GM13977 (cell line): ENCODE results near the gene BDKRB1.

Experiments
- DNase-seq: peaks from one replicate; pipeline ENCODE4 v3.0.0; 2012; ENCODE audit warnings: low spot score
- in situ Hi-C: fragments of 300-500 bp; cut with MboI; formaldehyde crosslinking; loops from one replicate; pipeline ENCODE4 v1.12.0; 2022; ENCODE audit warnings: low sequenced_read_pairs, low pct_unique_long_range_greater_than_20kb, mixed read lengths, inconsistent platforms; ENCODE audit not compliant: unreplicated experiment
- TF ChIP-seq, protein P1 (sequence below): IDR thresholded peaks from 2 replicates; pipeline ENCODE4 v1.5.1; 2012; ENCODE audit warnings: mild to moderate bottlenecking, control low read depth; ENCODE audit not compliant: insufficient read depth; ENCODE audit errors: extremely low read depth, missing control alignments

Gene BDKRB1

DNA sequence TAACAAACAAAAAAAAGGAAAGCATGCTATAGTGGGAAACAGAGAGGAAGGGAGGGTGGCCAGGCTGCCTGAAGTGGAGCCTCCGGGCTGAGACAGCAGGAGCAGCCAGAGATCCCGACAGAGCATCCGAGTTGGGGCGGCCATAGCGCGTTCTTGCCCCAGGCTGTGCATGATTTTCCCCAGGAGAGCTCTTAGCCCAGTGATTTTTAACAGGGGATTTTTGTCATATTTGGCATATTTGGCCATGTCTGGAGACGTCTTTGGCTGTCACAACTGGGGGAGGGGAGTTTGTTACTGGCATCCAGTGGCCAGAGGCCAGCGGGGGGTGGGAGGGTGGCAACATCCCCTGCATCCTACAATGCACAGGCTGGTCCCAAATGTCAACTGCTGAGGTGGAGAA lies 23.6 kb downstream of the BDKRB1 start:
- in situ Hi-C loops: loop anchor here (25.0 kb wide), 1 partner anchor 717 kb away; no protein-coding TSS in a partner anchor
- DNase-seq: no peak
- TF ChIP-seq, protein P1, sequence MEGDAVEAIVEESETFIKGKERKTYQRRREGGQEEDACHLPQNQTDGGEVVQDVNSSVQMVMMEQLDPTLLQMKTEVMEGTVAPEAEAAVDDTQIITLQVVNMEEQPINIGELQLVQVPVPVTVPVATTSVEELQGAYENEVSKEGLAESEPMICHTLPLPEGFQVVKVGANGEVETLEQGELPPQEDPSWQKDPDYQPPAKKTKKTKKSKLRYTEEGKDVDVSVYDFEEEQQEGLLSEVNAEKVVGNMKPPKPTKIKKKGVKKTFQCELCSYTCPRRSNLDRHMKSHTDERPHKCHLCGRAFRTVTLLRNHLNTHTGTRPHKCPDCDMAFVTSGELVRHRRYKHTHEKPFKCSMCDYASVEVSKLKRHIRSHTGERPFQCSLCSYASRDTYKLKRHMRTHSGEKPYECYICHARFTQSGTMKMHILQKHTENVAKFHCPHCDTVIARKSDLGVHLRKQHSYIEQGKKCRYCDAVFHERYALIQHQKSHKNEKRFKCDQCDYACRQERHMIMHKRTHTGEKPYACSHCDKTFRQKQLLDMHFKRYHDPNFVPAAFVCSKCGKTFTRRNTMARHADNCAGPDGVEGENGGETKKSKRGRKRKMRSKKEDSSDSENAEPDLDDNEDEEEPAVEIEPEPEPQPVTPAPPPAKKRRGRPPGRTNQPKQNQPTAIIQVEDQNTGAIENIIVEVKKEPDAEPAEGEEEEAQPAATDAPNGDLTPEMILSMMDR: no peak

DNA sequence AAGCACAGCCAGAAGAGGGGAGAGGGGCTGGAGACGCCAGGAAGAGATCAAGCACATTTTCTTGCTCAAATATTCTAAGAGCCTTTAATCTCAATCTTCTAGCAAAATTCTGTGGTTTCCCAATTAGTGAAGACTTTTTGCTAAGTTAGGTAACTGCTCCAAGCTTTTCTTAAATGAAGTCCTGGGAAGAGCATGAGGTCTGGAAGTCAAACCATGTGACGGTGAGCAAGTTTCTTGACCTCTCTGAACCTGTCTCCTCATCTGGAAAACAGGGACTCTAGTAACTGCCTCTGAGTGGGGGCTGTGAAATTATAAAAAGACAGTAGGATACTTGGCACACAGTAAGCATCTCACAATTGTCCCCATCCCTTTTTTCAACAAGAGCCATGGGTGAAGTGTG lies 24.1 kb downstream of the BDKRB1 start:
- TF ChIP-seq, protein P1: no peak
- no peak for DNase-seq
- in situ Hi-C loops: loop anchor here (25.0 kb wide), 1 partner anchor 718 kb away; no protein-coding TSS in a partner anchor

DNA sequence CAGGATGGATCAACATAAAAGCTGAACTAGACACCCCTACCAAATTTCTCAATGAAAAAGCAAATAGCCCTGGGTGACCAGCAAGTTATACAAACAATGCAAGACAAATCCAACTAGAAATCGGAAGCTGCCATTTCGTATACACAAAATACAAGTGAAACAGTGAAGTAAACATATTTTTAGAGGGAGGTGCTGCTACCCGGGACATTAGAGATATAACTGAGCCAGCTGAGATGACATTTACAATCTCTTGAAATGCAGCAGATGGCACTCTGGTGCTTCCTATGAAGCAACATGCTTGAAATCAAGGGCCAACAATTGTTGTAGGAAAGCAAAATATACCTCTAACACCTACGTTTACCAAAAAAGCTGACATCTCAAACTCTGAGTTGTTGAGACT lies 25.5 kb downstream of the BDKRB1 start:
- TF ChIP-seq, protein P1: no peak
- in situ Hi-C loops: loop anchor here (25.0 kb wide), 1 partner anchor 719 kb away; no protein-coding TSS in a partner anchor
- DNase-seq: no peak

DNA sequence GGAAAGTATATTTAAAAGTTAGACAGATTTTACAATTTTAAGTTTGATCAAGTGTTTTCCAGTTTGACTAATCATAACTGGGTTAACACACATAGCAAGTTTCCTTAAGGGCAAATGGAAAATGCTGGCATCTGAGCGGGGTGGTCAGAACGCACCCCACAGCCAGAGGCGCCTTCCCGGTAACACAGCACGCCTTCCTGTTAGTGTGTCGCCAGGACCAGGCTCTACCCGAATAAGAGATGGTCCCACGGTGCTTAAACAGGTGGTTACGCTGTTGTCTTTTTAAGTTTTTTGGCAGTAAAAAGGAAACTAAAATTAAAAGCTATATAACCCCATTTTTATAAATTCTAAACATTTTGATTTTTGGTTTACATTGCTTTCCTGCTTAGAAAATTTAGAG lies 28.0 kb downstream of the BDKRB1 start:
- in situ Hi-C loops: loop anchor here (25.0 kb wide), 1 partner anchor 722 kb away; no protein-coding TSS in a partner anchor
- TF ChIP-seq, protein P1: no peak
- no peak for DNase-seq

DNA sequence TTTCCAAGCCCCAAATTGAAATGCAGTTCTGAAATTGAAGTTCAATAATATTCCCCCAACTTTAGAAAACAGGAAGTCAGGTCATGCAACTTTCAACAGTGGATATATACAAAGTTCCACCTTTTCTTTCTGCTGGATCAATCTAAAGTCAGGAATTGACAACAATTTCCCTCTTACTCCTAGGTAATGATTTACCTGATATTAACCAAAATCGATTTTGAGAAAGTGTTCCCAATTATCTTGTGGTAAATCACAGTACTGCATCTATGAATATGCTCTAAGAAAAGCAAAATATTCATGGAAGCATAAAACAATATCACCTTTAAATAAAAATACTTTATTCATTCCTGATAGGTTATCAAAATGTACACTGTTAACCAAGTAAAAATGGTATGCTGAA lies 28.4 kb downstream of the BDKRB1 start:
- TF ChIP-seq, protein P1: no peak
- in situ Hi-C loops: loop anchor here (25.0 kb wide), 1 partner anchor 722 kb away; no protein-coding TSS in a partner anchor
- DNase-seq: no peak

DNA sequence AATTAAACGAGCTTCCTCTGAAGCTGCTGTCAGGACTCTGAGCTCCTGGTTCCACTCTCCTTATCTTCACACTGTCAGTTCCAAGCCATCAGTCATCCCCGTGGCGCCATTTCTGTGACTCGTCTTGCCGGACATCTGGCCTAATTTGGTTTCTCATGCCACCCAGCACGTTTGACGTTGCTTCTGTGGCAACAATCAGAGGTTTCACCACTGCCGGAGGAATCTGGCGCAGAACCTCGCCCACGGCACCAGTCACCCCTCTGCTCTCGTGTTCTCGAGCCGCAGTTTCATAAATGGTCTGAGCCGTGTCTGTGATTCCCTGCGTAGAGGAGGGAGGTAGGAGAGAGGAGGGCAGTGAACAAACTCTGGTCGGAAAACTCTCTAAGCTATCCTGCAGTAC lies 29.7 kb downstream of the BDKRB1 start:
- in situ Hi-C loops: loop anchor here (25.0 kb wide), 1 partner anchor 723 kb away; no protein-coding TSS in a partner anchor
- no peak for DNase-seq
- TF ChIP-seq, protein P1: no peak
